HFF-Myc (cell line): ENCODE data around the gene GSDMA.
A peak's percentile ranks its signal among the peaks of the same experiment; 100 is the strongest.

Experiments
- DNase-seq: peaks from one replicate; pipeline ENCODE4 v3.0.0-alpha.2; 2011; ENCODE audit warnings: low read depth; ENCODE audit errors: extremely low read depth
- H3K4me3 ChIP-seq: replicated peaks from 2 replicates; pipeline ENCODE4 v1.5.1; 2011; ENCODE audit warnings: low read depth, mild to moderate bottlenecking, control low read depth, low read length
- CTCF ChIP-seq: IDR thresholded peaks from 2 replicates; pipeline ENCODE4 v1.5.1; 2012; ENCODE audit warnings: mild to moderate bottlenecking, low read depth, low read length, control low read depth; ENCODE audit errors: missing control alignments

GSDMA gene

GRCh38 chr17:40026816-40027613 lies 64.2 kb downstream of the GSDMA start:
- no peak overlapping the region for H3K4me3 ChIP-seq
- peak; percentile 59 for DNase-seq
- TF ChIP-seq CTCF = peak; percentile 89
